Stimulated activated effector memory CD8-positive, alpha-beta T cell treated with anti-CD3 and anti-CD28 coated beads, Interleukin-12 subunit alpha, Interleukin-12 subunit beta, amount 100 ng/mL, for 72 hours (primary cell): Measurements from ENCODE around the gene KIF9.
A peak's percentile ranks its signal among the peaks of the same experiment; 100 is the strongest.
"Not testable (repeated sequence)": the region's sequence is repeated elsewhere in the genome, so short reads cannot be mapped to it uniquely, and the experiment has no call there.

Experiments
- ATAC-seq: fragments of 150-1000 bp; cut with Tn5 transposase; 2 replicates; pipeline ENCODE4 v1.10.0; 2021
- DNase-seq, 2 donors: peaks; one replicate each; pipeline ENCODE4 v3.0.0; 2021 to 2022; ENCODE audit warnings: low spot score in 2 of 2
- H3K27ac Mint-ChIP-seq: one replicate; pipeline ENCODE4 v1.8.0; 2022; ENCODE audit warnings: mild to moderate bottlenecking, mixed read lengths
- H3K36me3 Mint-ChIP-seq: one replicate; pipeline ENCODE4 v1.8.0; 2022; ENCODE audit warnings: mild to moderate bottlenecking, mixed read lengths
- H3K4me1 Mint-ChIP-seq: one replicate; pipeline ENCODE4 v1.8.0; 2022; ENCODE audit warnings: mixed read lengths
- H3K4me3 Mint-ChIP-seq: one replicate; pipeline ENCODE4 v1.8.0; 2022; ENCODE audit warnings: mild to moderate bottlenecking, mixed read lengths
- H3K9me3 Mint-ChIP-seq: one replicate; pipeline ENCODE4 v1.8.0; 2022; ENCODE audit warnings: mixed read lengths

KIF9 gene

GRCh38 chr3:47282424-47283192 lies at the start of gene KIF9, which contains the start of gene KLHL18:
TSS of gene KIF9 (minus strand) at chr3:47282799. CDS start at chr3:47277374, 5,425 bp downstream.
TSS of gene KLHL18 (plus strand) at chr3:47282944. CDS start at chr3:47282966, 22 bp downstream.
- Mint-ChIP-seq H3K27ac (peak within 1 kb of the TSS; percentile 100), H3K4me3 (peak within 1 kb of the TSS; percentile 100), H3K9me3 (no peaks in the 10 kb centered on the region), H3K4me1 (peaks cover 56% of the 10 kb centered on the region), H3K36me3 (peaks cover 45% of the 10 kb centered on the region)
- ATAC-seq (peak; percentile 93), DNase-seq (peak; percentile 88 to 97)

- peaks cover 9% of the 10 kb centered on the region for H3K4me1 Mint-ChIP-seq
- peak; percentile 62 for ATAC-seq
- H3K4me3 Mint-ChIP-seq, result no peak overlapping the region
- H3K36me3 Mint-ChIP-seq, result peaks cover 95% of the 10 kb centered on the region
- H3K27ac Mint-ChIP-seq, result no peak overlapping the region
- no peaks in the 10 kb centered on the region for H3K9me3 Mint-ChIP-seq
- DNase-seq, result peak; percentile 29 to 62
Observed at GRCh38 chr3:47324278-47324865, 41.8 kb upstream of the KIF9 start.

GRCh38 chr3:47323431-47324277 lies 41.1 kb upstream of the KIF9 start:
- Mint-ChIP-seq H3K9me3 (no peaks in the 10 kb centered on the region), H3K27ac (peak overlapping the region; percentile 75), H3K36me3 (peaks cover 88% of the 10 kb centered on the region), H3K4me3 (no peak overlapping the region), H3K4me1 (peaks cover 9% of the 10 kb centered on the region)
- ATAC-seq (peak; percentile 43), DNase-seq (no peak)

- DNase-seq (no peak), ATAC-seq (no peak)
- Mint-ChIP-seq H3K4me3 (no peak overlapping the region), H3K4me1 (peaks cover 9% of the 10 kb centered on the region), H3K9me3 (no peaks in the 10 kb centered on the region), H3K36me3 (peaks cover 54% of the 10 kb centered on the region), H3K27ac (no peak overlapping the region)
Observed at GRCh38 chr3:47319956-47320355, 37.4 kb upstream of the KIF9 start.

GRCh38 chr3:47318916-47319315 lies 36.3 kb upstream of the KIF9 start:
- DNase-seq, result no peak
- no peak overlapping the region for H3K4me3 Mint-ChIP-seq
- no peaks in the 10 kb centered on the region for H3K9me3 Mint-ChIP-seq
- H3K27ac Mint-ChIP-seq, result peak overlapping the region; percentile 26
- H3K4me1 Mint-ChIP-seq, result peaks cover 8% of the 10 kb centered on the region
- H3K36me3 Mint-ChIP-seq, result peaks cover 43% of the 10 kb centered on the region
- ATAC-seq, result no peak

- not testable (repeated sequence) for H3K4me3 Mint-ChIP-seq, ATAC-seq, H3K4me1 Mint-ChIP-seq, DNase-seq, H3K9me3 Mint-ChIP-seq, H3K27ac Mint-ChIP-seq
- H3K36me3 Mint-ChIP-seq, result peaks cover 18% of the 10 kb centered on the region
Observed at GRCh38 chr3:47316151-47316550, 33.6 kb upstream of the KIF9 start.

- Mint-ChIP-seq H3K4me3 (no peak overlapping the region), H3K4me1 (peaks cover 8% of the 10 kb centered on the region), H3K36me3 (peaks cover 8% of the 10 kb centered on the region), H3K27ac (no peak overlapping the region), H3K9me3 (no peaks in the 10 kb centered on the region)
- DNase-seq, result no peak
- ATAC-seq, result no peak
Observed at GRCh38 chr3:47315069-47315647, 32.6 kb upstream of the KIF9 start.

GRCh38 chr3:47314056-47314764 lies 31.6 kb upstream of the KIF9 start:
- DNase-seq (no peak), ATAC-seq (no peak)
- Mint-ChIP-seq H3K36me3 (no peaks in the 10 kb centered on the region), H3K4me3 (no peak overlapping the region), H3K4me1 (peaks cover 9% of the 10 kb centered on the region), H3K9me3 (no peaks in the 10 kb centered on the region), H3K27ac (no peak overlapping the region)

GRCh38 chr3:47313341-47314055 lies 30.9 kb upstream of the KIF9 start:
- Mint-ChIP-seq H3K27ac (no peak overlapping the region), H3K36me3 (peaks cover 4% of the 10 kb centered on the region), H3K9me3 (no peaks in the 10 kb centered on the region), H3K4me1 (peaks cover 9% of the 10 kb centered on the region), H3K4me3 (no peak overlapping the region)
- no peak for DNase-seq
- ATAC-seq, result peak; percentile 42

GRCh38 chr3:47310391-47310790 lies 27.8 kb upstream of the KIF9 start:
- ATAC-seq, result no peak
- no peak for DNase-seq
- Mint-ChIP-seq H3K4me3 (no peak overlapping the region), H3K4me1 (peaks cover 21% of the 10 kb centered on the region), H3K36me3 (peaks cover 29% of the 10 kb centered on the region), H3K9me3 (no peaks in the 10 kb centered on the region), H3K27ac (peak overlapping the region; percentile 2)

GRCh38 chr3:47309231-47309630 lies 26.6 kb upstream of the KIF9 start:
- H3K9me3 Mint-ChIP-seq, H3K4me3 Mint-ChIP-seq, DNase-seq, H3K27ac Mint-ChIP-seq, ATAC-seq: not testable (repeated sequence)
- Mint-ChIP-seq H3K4me1 (peaks cover 21% of the 10 kb centered on the region), H3K36me3 (peaks cover 29% of the 10 kb centered on the region)

- ATAC-seq (no peak), DNase-seq (no peak)
- Mint-ChIP-seq H3K9me3 (no peaks in the 10 kb centered on the region), H3K27ac (no peak overlapping the region), H3K36me3 (peaks cover 46% of the 10 kb centered on the region), H3K4me3 (no peak overlapping the region), H3K4me1 (peaks cover 21% of the 10 kb centered on the region)
Observed at GRCh38 chr3:47306022-47306421, 23.4 kb upstream of the KIF9 start.

- Mint-ChIP-seq H3K4me3 (no peak overlapping the region), H3K27ac (no peak overlapping the region), H3K4me1 (peaks cover 23% of the 10 kb centered on the region), H3K9me3 (no peaks in the 10 kb centered on the region), H3K36me3 (peaks cover 40% of the 10 kb centered on the region)
- DNase-seq (no peak), ATAC-seq (no peak)
Observed at GRCh38 chr3:47301456-47301855, 18.9 kb upstream of the KIF9 start.
